ENCODE results near the gene RRP36. TPM values are rescaled to one million over a fixed set of nuclear protein-coding genes. Genes with fewer than 3 reads are reported as not detected.

The RRP36 gene
- polyA plus RNA-seq, 1 donor from 2014 or later, result 54.8 TPM

DNA sequence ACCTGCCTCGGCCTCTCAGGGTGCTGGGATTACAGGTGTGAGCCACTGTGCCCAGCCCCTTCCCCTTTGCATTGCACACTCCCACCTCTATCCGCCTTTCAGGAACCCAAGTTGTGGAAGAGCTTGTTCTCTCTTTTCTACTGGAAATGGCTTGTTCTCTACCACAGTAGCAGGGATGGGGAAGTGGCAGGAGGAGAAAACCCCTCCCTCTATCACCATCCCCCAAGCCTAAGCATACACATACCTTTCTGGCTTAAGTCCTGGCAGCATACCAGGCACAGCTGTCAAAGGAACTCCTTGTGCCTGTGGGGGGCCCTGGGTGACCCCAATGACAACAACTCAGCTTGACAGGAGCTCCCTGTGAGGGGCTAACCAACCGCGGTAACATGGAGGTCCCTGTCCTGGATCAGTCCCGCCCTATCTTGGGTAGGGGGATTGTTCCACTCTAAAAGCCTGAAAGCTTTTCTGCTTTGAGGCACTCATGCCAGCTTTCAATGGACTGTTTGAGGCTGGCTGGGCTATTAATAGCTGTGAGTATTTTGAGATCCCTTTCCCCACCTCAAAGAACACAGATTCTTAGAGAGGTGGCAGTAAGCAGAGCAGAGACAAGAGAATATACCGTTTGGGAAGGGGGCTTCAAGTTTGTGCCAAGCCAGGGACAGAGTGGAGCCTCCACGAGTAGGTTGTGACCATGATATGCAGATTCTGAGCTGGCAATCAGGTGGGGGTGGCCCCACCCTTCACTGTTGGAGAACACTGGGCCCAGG, 5.1 kb upstream of the RRP36 start:
- Mint-ChIP-seq H3K9me3 (no peaks in the 10 kb centered on the region), H3K27me3 (no peaks in the 10 kb centered on the region), H3K36me3 (peaks cover 2% of the 10 kb centered on the region), H3K4me1 (peaks cover 17 to 37% (median 29%) of the 10 kb centered on the region in 3 donors), H3K4me3 (peak overlapping the region; percentile 52 to 73 (median 62)), H3K27ac (peak overlapping the region in 1 of 3 donors; percentile 14)

DNA sequence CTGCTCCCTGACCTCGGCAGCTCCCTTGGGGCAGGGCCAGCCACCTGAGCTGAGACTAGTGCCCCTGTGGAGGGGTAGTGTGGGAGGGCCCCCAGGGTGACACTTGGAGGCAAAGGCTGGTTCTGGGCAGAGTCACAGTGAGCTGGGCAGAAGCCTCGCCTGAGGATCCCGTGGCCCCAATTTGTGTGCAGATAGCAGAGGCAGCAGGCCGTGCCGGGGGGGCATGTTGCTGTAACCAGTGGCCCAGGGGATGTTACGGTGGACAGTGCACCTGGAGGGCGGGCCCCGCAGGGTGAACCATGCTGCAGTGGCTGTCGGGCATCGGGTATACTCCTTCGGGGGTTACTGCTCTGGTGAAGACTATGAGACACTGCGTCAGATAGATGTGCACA, 4.5 kb upstream of the RRP36 start:
- H3K4me3 Mint-ChIP-seq, result peak overlapping the region in 1 of 4 donors; percentile 37
- H3K4me1 Mint-ChIP-seq, result peaks cover 17 to 39% (median 28%) of the 10 kb centered on the region in 3 donors
- peak overlapping the region in 1 of 3 donors; percentile 73 for H3K27ac Mint-ChIP-seq
- H3K36me3 Mint-ChIP-seq, result peaks cover 2% of the 10 kb centered on the region
- H3K9me3 Mint-ChIP-seq, result no peaks in the 10 kb centered on the region
- H3K27me3 Mint-ChIP-seq, result no peaks in the 10 kb centered on the region

- H3K4me3 Mint-ChIP-seq, result peak overlapping the region in 2 of 4 donors; percentile 44 to 89
- H3K9me3 Mint-ChIP-seq, result no peaks in the 10 kb centered on the region
- H3K27me3 Mint-ChIP-seq, result no peaks in the 10 kb centered on the region
- peaks cover 5 to 22% (median 12%) of the 10 kb centered on the region in 3 donors for H3K4me1 Mint-ChIP-seq
- no peak overlapping the region for H3K27ac Mint-ChIP-seq
- peaks cover 2% of the 10 kb centered on the region for H3K36me3 Mint-ChIP-seq
Measured at GRCh38 chr6:43019152-43019551, 2.3 kb upstream of the RRP36 start.

DNA sequence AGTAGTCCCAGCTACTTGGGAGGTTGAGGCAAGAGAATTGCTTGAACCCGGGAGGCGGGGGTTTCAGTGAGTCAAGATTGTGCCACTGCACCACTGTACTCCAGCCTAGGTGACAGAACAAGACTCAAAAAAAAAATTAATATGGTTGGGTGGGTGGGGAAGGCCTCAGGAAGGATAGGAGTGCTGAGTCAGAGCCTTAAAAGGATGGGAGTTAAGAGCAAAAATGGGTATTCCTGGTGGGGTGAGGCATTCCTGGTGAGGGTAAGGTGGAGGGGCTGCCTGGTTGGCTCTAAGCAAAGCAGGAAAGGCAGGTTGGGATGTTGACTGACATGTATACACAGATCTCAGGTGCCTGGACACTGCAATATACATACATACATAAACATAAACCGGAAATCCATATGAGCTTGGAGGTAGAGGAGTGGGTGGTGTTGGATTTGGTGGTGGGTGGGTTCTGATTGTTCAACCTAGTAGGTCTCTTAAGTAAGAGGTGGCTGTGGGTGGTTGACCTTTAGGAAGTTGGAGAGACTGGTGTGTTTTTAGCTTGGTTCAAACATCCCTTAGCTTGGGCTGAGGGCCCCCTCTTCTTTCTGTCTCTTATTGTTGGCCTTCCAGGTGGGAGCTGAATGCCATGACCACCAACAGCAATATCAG, 1.2 kb upstream of the RRP36 start:
- H3K9me3 Mint-ChIP-seq, result no peaks in the 10 kb centered on the region
- H3K4me3 Mint-ChIP-seq, result peak overlapping the region; percentile 66 to 89 (median 84)
- H3K4me1 Mint-ChIP-seq, result peaks cover 0 to 18% (median 7%) of the 10 kb centered on the region in 3 donors
- peaks cover 2% of the 10 kb centered on the region for H3K36me3 Mint-ChIP-seq
- peak overlapping the region in 1 of 3 donors; percentile 8 for H3K27ac Mint-ChIP-seq
- H3K27me3 Mint-ChIP-seq, result no peaks in the 10 kb centered on the region

- H3K36me3 Mint-ChIP-seq, result peaks cover 2% of the 10 kb centered on the region
- no peaks in the 10 kb centered on the region for H3K27me3 Mint-ChIP-seq
- peak overlapping the region in 2 of 3 donors; percentile 8 to 81 for H3K27ac Mint-ChIP-seq
- peaks cover 0 to 17% (median 7%) of the 10 kb centered on the region in 3 donors for H3K4me1 Mint-ChIP-seq
- H3K9me3 Mint-ChIP-seq, result no peaks in the 10 kb centered on the region
- H3K4me3 Mint-ChIP-seq, result peak overlapping the region; percentile 89 to 95 (median 94)
Measured at GRCh38 chr6:43020847-43021246, 576 bp upstream of the RRP36 start.

DNA sequence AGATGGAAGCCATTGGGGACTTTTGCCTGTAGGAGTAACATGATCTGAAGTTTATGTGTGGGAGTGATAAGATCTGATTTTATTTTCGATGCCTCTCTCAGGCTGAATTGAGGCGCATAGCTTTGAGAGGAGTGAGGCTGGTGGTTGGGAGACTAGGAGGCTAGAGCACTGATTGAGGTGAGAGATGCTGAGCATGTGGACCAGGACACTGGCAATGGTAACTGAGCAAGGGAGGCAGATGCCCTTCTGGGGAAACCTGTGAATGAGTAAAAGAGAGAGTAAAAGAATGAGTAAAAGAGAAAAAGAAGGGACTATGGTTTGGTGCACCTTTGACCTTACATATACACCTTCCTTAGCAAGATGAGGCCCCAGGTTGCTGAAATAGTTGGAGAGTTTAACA, 3.0 kb downstream of the RRP36 start:
- no peaks in the 10 kb centered on the region for H3K36me3 Mint-ChIP-seq

GRCh38 chr6:43026365-43026764, 4.9 kb downstream of the RRP36 start:
- no peaks in the 10 kb centered on the region for H3K9me3 Mint-ChIP-seq
- H3K4me3 Mint-ChIP-seq, result peak overlapping the region in 1 of 4 donors; percentile 32
- H3K27me3 Mint-ChIP-seq, result no peaks in the 10 kb centered on the region
- H3K4me1 Mint-ChIP-seq, result peaks cover 0 to 6% (median 4%) of the 10 kb centered on the region in 3 donors
- H3K27ac Mint-ChIP-seq, result no peak overlapping the region
- no peaks in the 10 kb centered on the region for H3K36me3 Mint-ChIP-seq

More for the DNA sequence above, 3.0 kb downstream of the RRP36 start:
- Mint-ChIP-seq H3K9me3 (no peaks in the 10 kb centered on the region), H3K27ac (peak overlapping the region in 1 of 3 donors; percentile 82), H3K27me3 (no peaks in the 10 kb centered on the region), H3K4me3 (peak overlapping the region in 2 of 4 donors; percentile 7 to 42), H3K4me1 (peaks cover 0 to 6% (median 4%) of the 10 kb centered on the region in 3 donors)

- Mint-ChIP-seq H3K9me3 (no peaks in the 10 kb centered on the region), H3K27me3 (no peaks in the 10 kb centered on the region), H3K36me3 (peaks cover 9% of the 10 kb centered on the region), H3K4me1 (peaks cover 0 to 3% (median 3%) of the 10 kb centered on the region in 3 donors), H3K4me3 (no peak overlapping the region), H3K27ac (no peak overlapping the region)
Measured at GRCh38 chr6:43029120-43029519, 7.7 kb downstream of the RRP36 start.

GRCh38 chr6:43032326-43032725, 10.9 kb downstream of the RRP36 start:
- H3K27ac Mint-ChIP-seq, result no peak overlapping the region
- peaks cover 12% of the 10 kb centered on the region for H3K36me3 Mint-ChIP-seq
- no peaks in the 10 kb centered on the region for H3K27me3 Mint-ChIP-seq
- H3K9me3 Mint-ChIP-seq, result no peaks in the 10 kb centered on the region
- no peak overlapping the region for H3K4me3 Mint-ChIP-seq
- H3K4me1 Mint-ChIP-seq, result peaks cover 0 to 3% (median 0%) of the 10 kb centered on the region in 3 donors

GRCh38 chr6:43033496-43034189, 12.2 kb downstream of the RRP36 start:
- peaks cover 0 to 3% (median 0%) of the 10 kb centered on the region in 3 donors for H3K4me1 Mint-ChIP-seq
- H3K27ac Mint-ChIP-seq, result peak overlapping the region in 1 of 3 donors; percentile 33
- no peaks in the 10 kb centered on the region for H3K27me3 Mint-ChIP-seq
- H3K9me3 Mint-ChIP-seq, result no peaks in the 10 kb centered on the region
- no peak overlapping the region for H3K4me3 Mint-ChIP-seq
- peaks cover 14% of the 10 kb centered on the region for H3K36me3 Mint-ChIP-seq

DNA sequence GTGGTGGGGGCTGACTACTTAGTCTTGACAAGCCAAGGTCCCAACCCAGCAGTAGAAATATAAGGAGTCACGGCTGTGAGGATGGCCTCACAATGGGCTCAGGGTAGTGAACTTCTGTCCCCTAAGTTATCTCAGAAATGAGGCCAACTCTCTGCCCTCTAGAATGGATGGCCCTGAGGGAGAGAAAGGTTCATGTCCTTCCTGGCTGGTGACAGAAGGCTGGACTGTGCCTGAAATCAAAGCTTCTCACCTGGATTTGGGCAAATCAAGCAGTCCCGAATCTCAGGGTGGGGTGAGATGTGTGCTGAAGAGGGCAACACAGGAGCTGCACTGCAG, 12.7 kb downstream of the RRP36 start:
- Mint-ChIP-seq H3K27ac (no peak overlapping the region), H3K9me3 (no peaks in the 10 kb centered on the region), H3K4me1 (peaks cover 0 to 3% (median 0%) of the 10 kb centered on the region in 3 donors), H3K27me3 (no peaks in the 10 kb centered on the region), H3K4me3 (no peak overlapping the region), H3K36me3 (peaks cover 14% of the 10 kb centered on the region)

DNA sequence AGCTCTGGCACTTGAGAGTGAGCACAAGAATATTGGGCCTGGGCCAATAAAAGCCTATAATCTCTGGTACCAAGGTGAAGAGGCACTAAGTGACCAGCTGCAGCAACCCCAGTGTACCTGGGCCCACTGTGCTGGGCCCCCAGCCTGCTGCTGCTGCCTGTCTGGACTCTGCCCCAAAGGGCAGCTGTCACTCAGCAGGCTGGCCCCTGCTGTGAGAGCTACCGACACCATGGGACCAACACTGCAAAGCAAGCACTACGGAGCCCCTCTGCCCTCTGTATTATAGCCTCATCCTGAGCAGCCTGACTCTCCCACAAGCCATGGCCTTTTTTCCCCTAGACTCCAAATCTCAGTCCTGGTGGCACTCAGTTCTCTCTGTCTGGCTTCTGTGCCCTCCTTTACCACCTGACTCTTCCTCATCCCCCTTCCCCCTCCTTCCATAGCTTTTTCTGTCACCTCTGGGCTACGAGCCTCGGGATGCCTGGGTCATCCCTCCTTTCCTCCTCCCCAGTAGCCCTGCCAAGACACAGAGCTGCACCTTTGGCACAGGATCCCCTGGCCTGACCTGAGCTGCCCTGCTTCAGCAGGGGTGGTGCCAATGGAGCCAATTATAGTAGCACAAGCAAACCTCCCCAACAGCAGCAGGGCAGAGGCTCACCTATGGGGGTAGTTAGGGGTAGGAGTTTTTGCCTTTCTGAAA, 14.2 kb downstream of the RRP36 start:
- no peak overlapping the region for H3K4me3 Mint-ChIP-seq
- no peak overlapping the region for H3K27ac Mint-ChIP-seq
- H3K27me3 Mint-ChIP-seq, result no peaks in the 10 kb centered on the region
- peaks cover 0 to 3% (median 0%) of the 10 kb centered on the region in 3 donors for H3K4me1 Mint-ChIP-seq
- peaks cover 17% of the 10 kb centered on the region for H3K36me3 Mint-ChIP-seq
- H3K9me3 Mint-ChIP-seq, result no peaks in the 10 kb centered on the region

DNA sequence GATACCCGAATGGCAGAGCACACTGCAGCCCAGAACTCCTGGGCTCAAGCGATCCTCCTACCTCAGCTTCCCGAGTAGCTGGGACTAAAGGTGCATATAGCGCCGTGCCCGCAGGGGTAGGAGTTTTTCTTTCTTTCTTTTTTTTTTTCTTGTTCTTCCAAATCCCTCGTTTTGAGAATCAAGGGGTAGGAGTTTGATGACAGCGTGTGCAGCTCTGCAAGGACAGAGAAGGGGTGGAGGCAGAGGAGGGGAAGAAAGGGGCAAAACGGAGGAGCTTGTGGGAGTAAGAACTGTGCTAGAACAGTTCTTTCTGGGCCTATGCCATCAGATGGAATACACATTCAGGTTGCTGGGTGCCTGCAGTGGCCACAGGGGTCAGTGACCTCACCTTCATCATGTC, 15.3 kb downstream of the RRP36 start:
- H3K4me3 Mint-ChIP-seq, result no peak overlapping the region
- H3K27ac Mint-ChIP-seq, result no peak overlapping the region
- H3K4me1 Mint-ChIP-seq, result peaks cover 0 to 3% (median 0%) of the 10 kb centered on the region in 3 donors
- H3K9me3 Mint-ChIP-seq, result no peaks in the 10 kb centered on the region
- no peaks in the 10 kb centered on the region for H3K27me3 Mint-ChIP-seq
- H3K36me3 Mint-ChIP-seq, result peaks cover 15% of the 10 kb centered on the region

GRCh38 chr6:43037197-43037596, 15.8 kb downstream of the RRP36 start:
- Mint-ChIP-seq H3K9me3 (no peaks in the 10 kb centered on the region), H3K36me3 (peaks cover 12% of the 10 kb centered on the region), H3K27ac (no peak overlapping the region), H3K27me3 (no peaks in the 10 kb centered on the region), H3K4me1 (peaks cover 0 to 3% (median 0%) of the 10 kb centered on the region in 3 donors), H3K4me3 (peak overlapping the region in 1 of 4 donors; percentile 25)
